ENCODE results near the gene CACNA1G.

DNA sequence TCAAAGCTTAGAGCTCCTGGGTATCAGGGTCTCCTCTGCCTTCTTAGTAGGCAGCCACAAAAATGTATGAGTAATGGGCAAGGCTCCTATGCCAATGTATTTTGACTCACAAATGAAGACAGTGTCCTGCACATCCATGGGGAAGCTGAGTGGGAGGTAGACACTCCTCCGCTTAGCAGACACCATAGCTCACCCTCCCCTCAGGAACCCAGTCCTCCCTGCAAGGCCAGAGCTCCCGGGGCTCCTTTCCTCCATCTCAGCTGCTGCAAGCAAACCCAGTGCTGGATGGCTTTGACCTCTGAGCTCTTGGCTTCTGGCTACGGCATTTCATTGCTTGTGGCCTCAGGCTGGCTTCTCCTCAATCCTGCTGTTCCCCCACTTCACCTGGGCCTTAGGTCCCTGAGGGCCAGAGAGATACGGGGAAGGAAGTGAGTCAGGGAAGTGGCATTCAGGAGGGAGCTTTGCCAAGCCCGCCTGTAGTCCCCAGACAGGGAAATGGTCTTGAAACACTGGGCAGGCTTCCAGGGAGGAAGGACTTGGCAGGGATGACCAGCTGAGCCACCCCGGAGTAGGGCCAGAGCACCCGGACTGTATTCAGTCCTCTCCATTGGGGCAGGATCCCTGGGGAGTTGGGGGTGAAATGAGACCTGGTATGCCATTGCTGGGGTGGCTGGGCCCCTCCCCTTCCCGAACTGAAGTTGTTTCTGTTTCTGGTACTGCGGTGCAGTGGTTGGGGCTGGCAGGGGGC, 78.6 kb downstream of the CACNA1G start:
- TF ChIP-seq, protein P1, sequence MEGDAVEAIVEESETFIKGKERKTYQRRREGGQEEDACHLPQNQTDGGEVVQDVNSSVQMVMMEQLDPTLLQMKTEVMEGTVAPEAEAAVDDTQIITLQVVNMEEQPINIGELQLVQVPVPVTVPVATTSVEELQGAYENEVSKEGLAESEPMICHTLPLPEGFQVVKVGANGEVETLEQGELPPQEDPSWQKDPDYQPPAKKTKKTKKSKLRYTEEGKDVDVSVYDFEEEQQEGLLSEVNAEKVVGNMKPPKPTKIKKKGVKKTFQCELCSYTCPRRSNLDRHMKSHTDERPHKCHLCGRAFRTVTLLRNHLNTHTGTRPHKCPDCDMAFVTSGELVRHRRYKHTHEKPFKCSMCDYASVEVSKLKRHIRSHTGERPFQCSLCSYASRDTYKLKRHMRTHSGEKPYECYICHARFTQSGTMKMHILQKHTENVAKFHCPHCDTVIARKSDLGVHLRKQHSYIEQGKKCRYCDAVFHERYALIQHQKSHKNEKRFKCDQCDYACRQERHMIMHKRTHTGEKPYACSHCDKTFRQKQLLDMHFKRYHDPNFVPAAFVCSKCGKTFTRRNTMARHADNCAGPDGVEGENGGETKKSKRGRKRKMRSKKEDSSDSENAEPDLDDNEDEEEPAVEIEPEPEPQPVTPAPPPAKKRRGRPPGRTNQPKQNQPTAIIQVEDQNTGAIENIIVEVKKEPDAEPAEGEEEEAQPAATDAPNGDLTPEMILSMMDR (IDR thresholded peaks at IDR 0.05; ENCODE audit: low read depth, low read length, missing input control): no peak
- no peak for TF ChIP-seq REST (IDR thresholded peaks at IDR 0.05)
- TF ChIP-seq EGR1 (IDR thresholded peaks at IDR 0.05; ENCODE audit: low read depth in 2 of 2): peak in 1 of 2 donors; percentile 21
- TF ChIP-seq TAF1 (conservative IDR thresholded peaks at IDR 0.05): no peak
- TF ChIP-seq HNF4G (IDR thresholded peaks at IDR 0.05): no peak
- no peak for TF ChIP-seq MAX (IDR thresholded peaks at IDR 0.05)
- TF ChIP-seq RAD21 (IDR thresholded peaks at IDR 0.05): peak; percentile 16 to 41
- TF ChIP-seq ATF3 (IDR thresholded peaks at IDR 0.05): no peak
- TF ChIP-seq JUND (IDR thresholded peaks at IDR 0.05): peak; percentile 80 to 86
- TF ChIP-seq GABPA (IDR thresholded peaks at IDR 0.05 in 1 of 2, conservative IDR thresholded peaks at IDR 0.05 in 1 of 2): no peak
- peak; percentile 41 to 52 for TF ChIP-seq HNF4A (conservative IDR thresholded peaks at IDR 0.05)
- peak; percentile 46 for TF ChIP-seq SP1 (IDR thresholded peaks at IDR 0.05)
- no peak for TF ChIP-seq YY1 (IDR thresholded peaks at IDR 0.05)

Measured in liver (tissue), 3 donors.